ENCODE results near the gene RASGRP1. TPM values are rescaled to one million over a fixed set of nuclear protein-coding genes. Genes with fewer than 3 reads are reported as not detected.

The RASGRP1 gene
- total and polyA plus RNA-seq, 7 donors: 0.33 to 3.6 (median 0.71) TPM; not detected in 2

DNA sequence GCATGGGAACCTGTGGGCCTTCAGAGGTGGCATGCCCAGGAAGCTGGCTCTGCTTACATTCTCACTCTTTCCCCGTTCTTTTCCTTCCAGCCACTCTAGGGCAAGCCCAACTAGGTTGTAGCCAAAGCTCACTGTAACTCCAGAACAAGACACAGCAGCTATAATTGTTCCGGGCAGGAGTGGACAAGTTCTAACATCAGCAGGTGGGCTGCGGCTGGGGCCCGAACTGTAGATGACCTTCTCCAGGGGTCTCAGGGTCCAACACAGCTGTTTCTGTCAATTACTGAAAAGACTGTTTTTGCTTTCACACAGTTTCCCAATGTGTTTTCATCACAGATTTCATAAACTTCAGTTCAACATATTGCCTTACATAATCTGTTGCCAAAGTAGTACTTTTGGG, 11.5 kb downstream of the RASGRP1 start:
- TF ChIP-seq EP300 (IDR thresholded peaks at IDR 0.05) (no peak), POLR2AphosphoS5 (IDR thresholded peaks at IDR 0.05) (no peak), POLR2A (IDR thresholded peaks at IDR 0.05) (no peak)
- TF ChIP-seq, protein P1, sequence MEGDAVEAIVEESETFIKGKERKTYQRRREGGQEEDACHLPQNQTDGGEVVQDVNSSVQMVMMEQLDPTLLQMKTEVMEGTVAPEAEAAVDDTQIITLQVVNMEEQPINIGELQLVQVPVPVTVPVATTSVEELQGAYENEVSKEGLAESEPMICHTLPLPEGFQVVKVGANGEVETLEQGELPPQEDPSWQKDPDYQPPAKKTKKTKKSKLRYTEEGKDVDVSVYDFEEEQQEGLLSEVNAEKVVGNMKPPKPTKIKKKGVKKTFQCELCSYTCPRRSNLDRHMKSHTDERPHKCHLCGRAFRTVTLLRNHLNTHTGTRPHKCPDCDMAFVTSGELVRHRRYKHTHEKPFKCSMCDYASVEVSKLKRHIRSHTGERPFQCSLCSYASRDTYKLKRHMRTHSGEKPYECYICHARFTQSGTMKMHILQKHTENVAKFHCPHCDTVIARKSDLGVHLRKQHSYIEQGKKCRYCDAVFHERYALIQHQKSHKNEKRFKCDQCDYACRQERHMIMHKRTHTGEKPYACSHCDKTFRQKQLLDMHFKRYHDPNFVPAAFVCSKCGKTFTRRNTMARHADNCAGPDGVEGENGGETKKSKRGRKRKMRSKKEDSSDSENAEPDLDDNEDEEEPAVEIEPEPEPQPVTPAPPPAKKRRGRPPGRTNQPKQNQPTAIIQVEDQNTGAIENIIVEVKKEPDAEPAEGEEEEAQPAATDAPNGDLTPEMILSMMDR (IDR thresholded peaks at IDR 0.05): no peak
- no peaks in the 10 kb centered on the region for H3K9me3 ChIP-seq
- no peaks in the 10 kb centered on the region for H3K36me3 ChIP-seq
- intact Hi-C loops (cut with DNase I): no loop called here
- 86 to 92% methylated on average over 4 of the region's 4 CpGs for WGBS, 2 donors
- H3K27me3 ChIP-seq: no peaks in the 10 kb centered on the region
- DNase-seq: no peak
- H3K4me3 ChIP-seq: no peak overlapping the region
- H3K4me1 ChIP-seq: no peaks in the 10 kb centered on the region
- H3K27ac ChIP-seq: no peak overlapping the region

DNA sequence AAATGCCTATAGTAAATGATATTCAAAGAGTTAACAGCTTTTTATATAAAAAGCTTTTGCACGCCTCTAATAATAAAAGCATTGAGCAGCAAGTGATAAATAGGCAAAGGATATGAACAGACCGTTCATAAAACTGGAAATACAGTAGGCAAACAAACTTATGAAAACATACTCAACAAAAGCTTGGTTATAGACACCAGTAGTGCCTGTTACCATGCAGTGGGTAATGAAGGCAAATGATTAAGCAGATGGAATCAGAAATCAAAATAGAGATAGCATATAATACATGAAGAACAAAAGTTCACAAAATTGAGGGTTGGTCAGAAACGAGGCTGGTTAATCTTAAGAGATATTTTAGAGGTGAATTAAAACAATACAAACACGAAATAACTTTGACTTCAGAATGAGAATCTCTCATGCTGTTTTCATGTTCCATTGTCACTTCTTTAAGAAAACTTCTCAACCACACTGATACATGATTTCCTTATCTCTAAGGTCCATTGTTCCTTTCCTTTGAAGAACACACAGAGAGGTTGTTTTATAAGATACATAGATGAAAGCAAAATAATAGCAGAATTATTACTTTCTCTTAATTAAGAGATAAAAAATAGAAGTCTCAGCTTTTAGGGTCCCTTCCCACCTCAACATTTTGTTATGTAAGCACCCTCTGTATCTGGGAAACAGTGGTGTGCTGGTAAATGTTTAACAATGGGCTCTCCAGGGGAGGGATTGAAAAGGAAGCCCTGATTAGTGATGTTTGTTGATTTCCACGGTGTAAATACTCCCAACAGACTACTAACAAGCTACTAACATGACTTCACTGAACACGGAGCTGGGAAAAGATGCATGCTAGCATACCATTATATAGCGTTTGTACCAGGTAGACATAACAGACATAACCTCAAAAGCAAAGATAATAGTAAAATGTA, 12.6 kb downstream of the RASGRP1 start:
- WGBS, 2 donors: 30 to 55% methylated on average over 7 of the region's 7 CpGs
- Histone ChIP-seq H3K4me3 (no peak overlapping the region), H3K27me3 (no peaks in the 10 kb centered on the region), H3K27ac (no peak overlapping the region), H3K9me3 (no peaks in the 10 kb centered on the region), H3K36me3 (no peaks in the 10 kb centered on the region), H3K4me1 (no peaks in the 10 kb centered on the region)
- DNase-seq: no peak
- intact Hi-C loops (cut with DNase I): no loop called here
- TF ChIP-seq, protein P1 (IDR thresholded peaks at IDR 0.05): no peak
- TF ChIP-seq POLR2A (IDR thresholded peaks at IDR 0.05) (no peak), EP300 (IDR thresholded peaks at IDR 0.05) (no peak)

GRCh38 chr15:38549222-38549621, 15.4 kb downstream of the RASGRP1 start:
- Histone ChIP-seq H3K27me3 (no peaks in the 10 kb centered on the region), H3K4me1 (no peaks in the 10 kb centered on the region), H3K4me3 (no peak overlapping the region), H3K36me3 (no peaks in the 10 kb centered on the region), H3K9me3 (no peaks in the 10 kb centered on the region), H3K27ac (no peak overlapping the region)
- no peak for DNase-seq
- intact Hi-C loops (cut with DNase I): no loop called here
- TF ChIP-seq, protein P1 (IDR thresholded peaks at IDR 0.05): no peak
- TF ChIP-seq POLR2A (IDR thresholded peaks at IDR 0.05) (no peak), EP300 (IDR thresholded peaks at IDR 0.05) (no peak), POLR2AphosphoS5 (IDR thresholded peaks at IDR 0.05) (no peak)

- no peaks in the 10 kb centered on the region for H3K4me1 ChIP-seq
- no peaks in the 10 kb centered on the region for H3K36me3 ChIP-seq
- WGBS, 2 donors: 92 to 95% methylated on average over 10 of the region's 10 CpGs
- H3K4me3 ChIP-seq: no peak overlapping the region
- intact Hi-C loops (cut with DNase I): no loop called here
- no peaks in the 10 kb centered on the region for H3K9me3 ChIP-seq
- H3K27me3 ChIP-seq: no peaks in the 10 kb centered on the region
- no peak overlapping the region for H3K27ac ChIP-seq
- DNase-seq: no peak
- TF ChIP-seq, protein P1 (IDR thresholded peaks at IDR 0.05): no peak
- TF ChIP-seq POLR2A (IDR thresholded peaks at IDR 0.05) (no peak), EP300 (IDR thresholded peaks at IDR 0.05) (no peak), POLR2AphosphoS5 (IDR thresholded peaks at IDR 0.05) (no peak)
Observed at GRCh38 chr15:38547255-38547997, 17.2 kb downstream of the RASGRP1 start.
